ENCODE measurements around the gene FBXL7.

- TF ChIP-seq EZH2 (IDR thresholded peaks at IDR 0.05; ENCODE audit: low read depth, unreplicated experiment) (no peak), CTCF (conservative IDR thresholded peaks at IDR 0.05; ENCODE audit: low read depth in 2 of 2) (no peak), NANOG (IDR thresholded peaks at IDR 0.05; ENCODE audit: borderline replicate concordance) (no peak), ETS1 (IDR thresholded peaks at IDR 0.05) (no peak), EZH2phosphoT487 (IDR thresholded peaks at IDR 0.05; ENCODE audit: unreplicated experiment) (no peak), POLR2AphosphoS5 (IDR thresholded peaks at IDR 0.05; ENCODE audit: low read depth) (no peak), REST (IDR thresholded peaks at IDR 0.05; ENCODE audit: unreplicated experiment) (no peak), CREB1 (CRISPR knock-in tag; IDR thresholded peaks at IDR 0.05; ENCODE audit: low read depth) (no peak), ZNF114 (CRISPR knock-in tag; IDR thresholded peaks at IDR 0.05) (no peak), ZNF331 (CRISPR knock-in tag; IDR thresholded peaks at IDR 0.05; ENCODE audit: low read depth) (no peak), JUNB (IDR thresholded peaks at IDR 0.05; ENCODE audit: unreplicated experiment) (no peak), STAT1 (IDR thresholded peaks at IDR 0.05; ENCODE audit: unreplicated experiment) (no peak), ZNF462 (CRISPR knock-in tag; IDR thresholded peaks at IDR 0.05) (no peak)
Observed at GRCh38 chr5:15623794-15624193, 123.8 kb downstream of the FBXL7 start.
